GM12891 (cell line): ENCODE results near the gene NME3.
A peak's percentile ranks its signal among the peaks of the same experiment; 100 is the strongest.

Source experiments
- DNase-seq: peaks from one replicate; pipeline ENCODE4 v3.0.0; 2011; ENCODE audit warnings: low spot score; ENCODE audit not compliant: insufficient read length
- FAIRE-seq: peaks from 2 replicates; lab custom pipeline; 2011; peaks lifted over from hg19 to GRCh38; lab: Jason Lieb, UNC
- PAX5 ChIP-seq: IDR thresholded peaks from 2 replicates; pipeline ENCODE4 v1.6.1; 2011; ENCODE audit warnings: low read length, moderate library complexity, mild to moderate bottlenecking; ENCODE audit not compliant: insufficient read depth, severe bottlenecking
- POLR2A ChIP-seq: IDR thresholded peaks from 2 replicates; pipeline ENCODE4 v1.6.1; 2011; ENCODE audit warnings: low read depth, low read length, control low read depth
- POLR2AphosphoS5 ChIP-seq: IDR thresholded peaks from 2 replicates; pipeline ENCODE4 v1.6.1; 2011; ENCODE audit warnings: low read depth, low read length, control low read depth
- POU2F2 ChIP-seq: IDR thresholded peaks from 2 replicates; pipeline ENCODE4 v1.6.1; 2011; ENCODE audit warnings: low read depth, mild to moderate bottlenecking, control low read depth, low read length, moderate library complexity
- SPI1 ChIP-seq: IDR thresholded peaks from 2 replicates; pipeline ENCODE4 v1.6.1; 2011; ENCODE audit warnings: low read depth, low read length, control low read depth
- TAF1 ChIP-seq: IDR thresholded peaks from 2 replicates; pipeline ENCODE4 v1.6.1; 2011; ENCODE audit warnings: low read depth, low read length, control low read depth

Gene NME3

DNA sequence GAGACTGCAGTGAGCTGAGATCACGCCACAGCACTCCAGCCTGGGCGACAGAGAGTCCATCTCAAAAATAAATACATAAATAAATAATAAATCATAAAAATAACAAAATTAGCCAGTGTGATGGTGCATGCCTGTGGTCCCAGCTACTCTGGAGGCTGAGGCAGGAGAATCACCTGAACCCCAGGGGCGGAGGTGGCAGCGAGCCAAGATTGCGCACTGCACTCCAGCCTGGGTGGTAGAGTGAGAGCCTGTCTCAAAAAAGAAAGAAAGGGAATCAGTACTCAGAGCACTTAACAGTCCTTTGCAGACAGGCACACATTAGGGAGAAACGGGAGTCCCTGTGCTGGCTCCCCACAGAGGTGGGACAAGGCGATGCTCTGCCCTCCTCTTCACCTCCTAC is 40.3 kb downstream of the NME3 start:
- TF ChIP-seq POLR2AphosphoS5 (no peak), SPI1 (no peak), POLR2A (no peak), PAX5 (no peak), TAF1 (no peak), POU2F2 (no peak)
- FAIRE-seq = no peak

DNA sequence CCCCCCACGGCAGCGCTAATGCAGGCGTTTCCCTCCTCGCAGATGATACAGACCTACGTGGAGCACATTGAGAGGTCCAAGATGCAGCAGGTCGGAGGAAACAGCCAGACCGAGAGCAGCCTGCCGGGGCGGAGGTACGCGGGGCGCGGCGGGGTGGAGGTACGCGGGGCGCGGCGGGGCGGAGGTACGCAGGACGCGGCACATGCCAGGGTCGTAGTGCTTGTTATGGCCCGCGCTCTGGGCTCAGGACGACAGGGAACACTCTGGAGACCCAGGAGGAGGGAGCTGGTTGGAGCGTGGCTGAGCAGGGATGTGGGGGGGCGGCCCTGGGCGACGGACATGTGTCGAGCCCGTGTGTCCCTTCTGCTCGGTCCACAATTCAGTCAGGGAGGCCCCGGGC is 41.9 kb downstream of the NME3 start:
- DNase-seq (no peak), FAIRE-seq (no peak)

More for the DNA sequence above, 40.3 kb downstream of the NME3 start:
- DNase-seq = no peak

GRCh38 chr16:1729026-1729425 is 42.3 kb downstream of the NME3 start:
- FAIRE-seq = no peak
- no peak for TF ChIP-seq TAF1
- TF ChIP-seq POLR2A = no peak
- TF ChIP-seq PAX5 = no peak
- TF ChIP-seq SPI1 = no peak
- TF ChIP-seq POLR2AphosphoS5 = no peak
- TF ChIP-seq POU2F2 = no peak
- DNase-seq = no peak

More for the DNA sequence above, 41.9 kb downstream of the NME3 start:
- TF ChIP-seq POLR2AphosphoS5 (no peak), SPI1 (no peak), POLR2A (no peak), TAF1 (no peak), PAX5 (no peak), POU2F2 (no peak)

GRCh38 chr16:1727651-1728624 is 43.4 kb downstream of the NME3 start:
- DNase-seq (no peak), FAIRE-seq (no peak)
- TF ChIP-seq POLR2A (no peak), POLR2AphosphoS5 (no peak), POU2F2 (no peak), PAX5 (no peak), TAF1 (no peak), SPI1 (no peak)

DNA sequence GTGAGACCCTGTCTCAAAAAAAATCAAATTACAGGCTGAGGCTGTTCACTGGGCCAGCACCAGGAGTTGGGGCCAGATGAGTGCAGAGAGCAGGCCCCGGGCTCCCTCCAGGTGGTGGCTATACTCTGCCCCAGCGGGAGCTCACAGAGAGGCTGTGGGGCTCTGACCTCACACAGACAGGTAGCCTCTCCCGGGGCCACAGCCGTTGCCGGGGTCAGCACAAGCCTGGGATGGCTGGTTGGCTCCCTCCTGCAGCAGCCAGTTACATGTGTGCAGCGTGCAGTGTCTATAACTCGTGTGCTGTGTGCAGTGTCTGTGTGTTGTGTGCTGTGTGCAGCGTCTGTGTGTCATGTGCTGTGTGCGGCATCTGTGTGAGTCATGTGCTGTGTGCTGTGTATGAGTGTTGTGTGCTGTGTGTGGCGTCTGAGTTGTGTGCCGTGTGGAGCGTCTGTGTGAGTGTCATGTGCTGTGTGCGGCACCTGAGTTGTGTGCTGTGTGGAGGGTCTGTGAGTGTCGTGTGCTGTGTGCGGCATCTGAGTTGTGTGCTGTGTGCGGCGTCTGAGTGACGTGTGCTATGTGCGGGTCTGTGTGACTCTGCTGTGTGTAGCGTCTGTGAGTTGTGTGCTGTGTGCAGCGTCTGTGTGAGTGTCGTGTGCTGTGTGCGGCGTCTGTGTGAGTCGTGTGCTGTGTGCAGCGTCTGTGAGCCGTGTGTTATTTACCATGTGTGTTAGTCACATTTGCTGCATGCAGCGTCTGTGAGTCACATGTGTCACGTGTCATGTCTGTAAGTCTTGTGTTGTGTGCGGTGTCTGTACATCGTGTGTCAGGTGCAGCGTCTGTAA is 44.5 kb downstream of the NME3 start:
- DNase-seq (no peak), FAIRE-seq (peak; percentile 76)
- TF ChIP-seq TAF1 = no peak
- TF ChIP-seq PAX5 = no peak
- no peak for TF ChIP-seq POLR2AphosphoS5
- no peak for TF ChIP-seq POU2F2
- TF ChIP-seq SPI1 = no peak
- TF ChIP-seq POLR2A = no peak

DNA sequence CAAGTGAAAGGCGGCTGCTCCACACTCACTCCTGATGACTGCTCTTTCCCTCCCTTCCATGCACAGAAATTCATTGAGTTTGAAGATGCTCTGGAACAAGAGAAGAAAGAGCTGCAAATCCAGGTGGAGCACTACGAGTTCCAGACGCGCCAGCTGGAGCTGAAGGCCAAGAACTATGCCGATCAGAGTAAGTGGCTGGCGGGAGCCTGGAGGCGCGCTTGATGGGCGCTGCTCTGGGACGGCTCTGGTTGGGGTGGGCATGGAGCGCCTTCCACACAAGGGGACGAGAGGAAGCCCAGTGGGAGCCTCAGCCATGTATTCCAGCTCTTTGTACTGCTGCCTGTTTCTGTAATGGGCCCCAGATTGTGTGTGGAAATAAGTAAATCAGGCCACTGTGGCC is 46.9 kb downstream of the NME3 start:
- no peak for FAIRE-seq
- TF ChIP-seq POLR2A (no peak), PAX5 (no peak), POU2F2 (no peak), SPI1 (no peak), POLR2AphosphoS5 (no peak), TAF1 (no peak)

DNA sequence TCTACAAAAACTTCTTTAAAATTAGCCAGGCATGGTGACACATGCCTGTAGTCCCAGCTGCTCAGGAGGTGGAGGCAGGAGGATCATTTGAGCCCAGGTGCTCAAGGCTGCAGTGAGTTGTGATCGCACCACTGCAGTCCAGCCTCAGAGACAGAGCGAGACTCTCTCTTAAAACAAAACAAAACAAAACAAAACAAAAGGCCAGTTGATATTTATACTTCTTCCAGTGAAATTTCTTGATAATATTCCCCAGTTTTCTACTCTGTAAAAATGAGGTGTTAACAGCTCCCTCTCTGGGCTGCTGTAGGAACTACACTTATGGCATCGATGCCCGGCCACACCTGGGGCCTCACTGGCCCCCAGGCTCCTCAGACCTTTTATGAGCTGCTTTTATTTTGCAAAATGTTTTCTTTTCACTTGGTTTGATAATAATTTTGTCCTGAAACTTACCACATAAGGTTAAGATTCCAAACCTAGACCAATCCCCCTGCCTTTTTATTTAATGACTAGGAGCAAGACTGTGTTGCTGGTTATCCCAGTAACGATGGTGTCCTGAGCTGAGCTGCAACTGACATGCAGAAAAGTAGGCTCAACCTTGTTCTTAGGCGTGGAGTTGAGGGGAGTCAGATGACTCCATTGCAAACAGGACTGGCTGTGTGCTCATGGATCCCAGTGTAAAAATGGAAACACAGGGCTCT is 47.7 kb downstream of the NME3 start:
- TF ChIP-seq POLR2AphosphoS5 = no peak
- DNase-seq (no peak), FAIRE-seq (no peak)

More for the DNA sequence above, 46.9 kb downstream of the NME3 start:
- DNase-seq = no peak

GRCh38 chr16:1721372-1721771 is 50.0 kb downstream of the NME3 start:
- DNase-seq (no peak), FAIRE-seq (no peak)
- no peak for TF ChIP-seq POLR2AphosphoS5
- no peak for TF ChIP-seq POU2F2
- TF ChIP-seq POLR2A = no peak
- TF ChIP-seq SPI1 = no peak
- TF ChIP-seq PAX5 = no peak
- TF ChIP-seq TAF1 = no peak
